Left ventricle myocardium inferior (tissue), 1 donor: ENCODE measurements around the gene SERPINB1. TPM values are rescaled to one million over a fixed set of nuclear protein-coding genes. Genes with fewer than 3 reads are reported as not detected.
A peak's percentile ranks its signal among the peaks of the same experiment; 100 is the strongest.

ENCODE experiments used
- DNase-seq: peaks from one replicate; pipeline ENCODE4 v3.0.0-alpha.2; 2020
- H3K27ac ChIP-seq: fragments of 200-600 bp; replicated peaks from 2 replicates; pipeline ENCODE4 v1.8.0; 2021
- H3K27me3 ChIP-seq: fragments of 200-600 bp; 2 replicates; pipeline ENCODE4 v1.8.0; 2021; ENCODE audit warnings: low read depth
- H3K36me3 ChIP-seq: fragments of 200-600 bp; 2 replicates; pipeline ENCODE4 v1.8.0; 2021
- H3K4me1 ChIP-seq: fragments of 200-600 bp; 2 replicates; pipeline ENCODE4 v1.8.0; 2021
- H3K4me3 ChIP-seq: fragments of 200-600 bp; 2 replicates; pipeline ENCODE4 v1.8.0; 2021; ENCODE audit warnings: mild to moderate bottlenecking, moderate library complexity
- H3K9me3 ChIP-seq: fragments of 200-600 bp; replicated peaks from 2 replicates; pipeline ENCODE4 v1.8.0; 2021
- intact Hi-C: fragments of 100-400 bp; cut with micrococcal nuclease; formaldehyde crosslinking; loops from one replicate; pipeline ENCODE4 v1.11.0; 2022
- total RNA-seq: library from RNA; stranded (reverse); fragmentation: NEBNext Ultra II Directional; extraction: Animal tissue kit (Norgen Biotek cat#: 25700); gene quantifications from one replicate; pipeline ENCODE4 v1.2.1, GENCODE V29; 2021
- TF ChIP-seq, protein P1 (sequence below): fragments of 200-600 bp; IDR thresholded peaks from 2 replicates; pipeline ENCODE4 v1.8.0; 2021; ENCODE audit warnings: antibody characterized with exemption, mild to moderate bottlenecking, borderline replicate concordance
- donor health status: DM: no; HTN: yes; CAD: no; lungs with severe emphysema.

Gene SERPINB1
- total RNA-seq, 1 donor from 2014 or later = 23.4 TPM

DNA sequence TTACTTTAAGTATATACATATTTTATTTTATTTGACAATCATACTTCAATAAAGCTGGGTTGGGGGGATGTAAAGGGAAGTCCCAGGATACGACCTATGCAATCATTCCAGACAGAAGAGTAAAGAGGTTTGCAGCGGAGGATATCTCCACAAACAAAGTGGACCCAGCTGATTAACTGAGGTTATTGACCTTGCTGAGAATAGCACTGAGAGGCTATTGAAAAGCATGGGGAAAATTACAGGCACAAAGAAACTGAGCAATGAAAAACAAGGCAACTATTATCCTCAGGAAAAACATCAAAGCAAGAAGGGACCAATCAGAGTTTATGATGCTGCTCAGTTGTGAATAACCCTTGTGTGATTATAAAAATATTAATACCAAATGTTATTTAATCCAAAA, 32.6 kb downstream of the SERPINB1 start:
- DNase-seq = no peak
- Histone ChIP-seq H3K27me3 (no peaks in the 10 kb centered on the region), H3K27ac (no peak overlapping the region), H3K36me3 (no peaks in the 10 kb centered on the region), H3K4me3 (no peak overlapping the region), H3K9me3 (no peaks in the 10 kb centered on the region), H3K4me1 (peaks cover 42% of the 10 kb centered on the region)
- intact Hi-C loops = no loop called here
- TF ChIP-seq, protein P1, sequence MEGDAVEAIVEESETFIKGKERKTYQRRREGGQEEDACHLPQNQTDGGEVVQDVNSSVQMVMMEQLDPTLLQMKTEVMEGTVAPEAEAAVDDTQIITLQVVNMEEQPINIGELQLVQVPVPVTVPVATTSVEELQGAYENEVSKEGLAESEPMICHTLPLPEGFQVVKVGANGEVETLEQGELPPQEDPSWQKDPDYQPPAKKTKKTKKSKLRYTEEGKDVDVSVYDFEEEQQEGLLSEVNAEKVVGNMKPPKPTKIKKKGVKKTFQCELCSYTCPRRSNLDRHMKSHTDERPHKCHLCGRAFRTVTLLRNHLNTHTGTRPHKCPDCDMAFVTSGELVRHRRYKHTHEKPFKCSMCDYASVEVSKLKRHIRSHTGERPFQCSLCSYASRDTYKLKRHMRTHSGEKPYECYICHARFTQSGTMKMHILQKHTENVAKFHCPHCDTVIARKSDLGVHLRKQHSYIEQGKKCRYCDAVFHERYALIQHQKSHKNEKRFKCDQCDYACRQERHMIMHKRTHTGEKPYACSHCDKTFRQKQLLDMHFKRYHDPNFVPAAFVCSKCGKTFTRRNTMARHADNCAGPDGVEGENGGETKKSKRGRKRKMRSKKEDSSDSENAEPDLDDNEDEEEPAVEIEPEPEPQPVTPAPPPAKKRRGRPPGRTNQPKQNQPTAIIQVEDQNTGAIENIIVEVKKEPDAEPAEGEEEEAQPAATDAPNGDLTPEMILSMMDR = no peak

DNA sequence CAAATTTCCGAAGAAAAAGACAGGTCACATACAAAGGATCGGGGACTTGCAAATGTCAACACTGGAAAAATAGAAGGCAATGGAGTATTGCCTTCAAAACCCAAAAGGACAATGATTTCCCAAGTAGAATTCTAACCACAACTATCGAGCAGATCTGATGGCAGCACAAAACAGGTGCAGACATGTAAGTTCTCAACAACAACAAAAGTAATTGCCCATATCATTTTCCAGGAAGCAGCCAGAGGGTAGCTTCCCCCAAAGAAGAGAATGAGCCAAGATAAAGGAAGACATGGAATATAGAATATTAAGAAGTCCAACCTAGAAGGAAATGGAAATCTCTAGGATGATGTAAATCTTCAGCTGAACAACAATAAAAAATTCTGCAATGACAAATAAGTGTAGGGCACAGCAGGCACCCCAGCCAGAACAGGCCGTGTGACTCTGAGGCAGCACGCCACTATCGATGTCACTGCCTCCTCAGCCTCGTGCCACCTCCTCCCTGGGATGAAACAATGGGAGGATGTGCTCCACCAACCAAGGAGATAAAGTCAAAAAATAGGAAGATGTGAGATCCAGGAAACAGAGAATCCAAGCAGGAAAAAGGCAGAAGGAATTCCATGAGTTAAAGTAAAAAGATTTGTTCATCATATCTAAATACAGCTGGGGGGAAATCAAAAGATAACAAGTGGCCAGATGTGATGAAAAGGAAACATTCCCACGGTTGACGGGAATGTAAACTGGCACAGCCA, 34.1 kb downstream of the SERPINB1 start:
- TF ChIP-seq, protein P1 = no peak
- no peak for DNase-seq
- H3K4me1 ChIP-seq = peaks cover 45% of the 10 kb centered on the region
- no peak overlapping the region for H3K4me3 ChIP-seq
- no peaks in the 10 kb centered on the region for H3K36me3 ChIP-seq
- peak overlapping the region; percentile 42 for H3K27ac ChIP-seq
- H3K9me3 ChIP-seq = no peaks in the 10 kb centered on the region
- intact Hi-C loops = no loop called here
- no peaks in the 10 kb centered on the region for H3K27me3 ChIP-seq

DNA sequence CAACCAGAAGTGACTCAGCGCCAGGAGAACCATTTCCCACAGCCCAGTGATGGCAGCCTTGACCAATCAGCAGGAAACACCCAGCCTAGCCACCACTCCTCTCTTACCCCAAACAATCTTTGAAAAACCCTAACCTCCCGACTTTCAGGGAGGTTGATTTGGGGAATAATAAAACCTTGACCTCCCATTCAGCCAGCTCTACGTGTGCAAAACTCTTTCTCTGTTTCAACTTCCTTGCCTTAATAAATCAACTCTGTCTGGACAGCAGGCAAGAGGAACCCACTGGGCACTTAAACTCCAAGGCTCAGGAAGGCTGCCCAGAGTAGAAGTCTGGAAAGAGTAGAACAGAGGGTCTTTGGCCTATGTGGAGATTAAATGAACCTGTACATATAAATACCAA, 35.0 kb downstream of the SERPINB1 start:
- TF ChIP-seq, protein P1 = no peak
- no peak overlapping the region for H3K4me3 ChIP-seq
- intact Hi-C loops = no loop called here
- no peaks in the 10 kb centered on the region for H3K27me3 ChIP-seq
- H3K36me3 ChIP-seq = no peaks in the 10 kb centered on the region
- H3K9me3 ChIP-seq = no peaks in the 10 kb centered on the region
- DNase-seq = no peak
- H3K27ac ChIP-seq = peak overlapping the region; percentile 42
- peaks cover 45% of the 10 kb centered on the region for H3K4me1 ChIP-seq

DNA sequence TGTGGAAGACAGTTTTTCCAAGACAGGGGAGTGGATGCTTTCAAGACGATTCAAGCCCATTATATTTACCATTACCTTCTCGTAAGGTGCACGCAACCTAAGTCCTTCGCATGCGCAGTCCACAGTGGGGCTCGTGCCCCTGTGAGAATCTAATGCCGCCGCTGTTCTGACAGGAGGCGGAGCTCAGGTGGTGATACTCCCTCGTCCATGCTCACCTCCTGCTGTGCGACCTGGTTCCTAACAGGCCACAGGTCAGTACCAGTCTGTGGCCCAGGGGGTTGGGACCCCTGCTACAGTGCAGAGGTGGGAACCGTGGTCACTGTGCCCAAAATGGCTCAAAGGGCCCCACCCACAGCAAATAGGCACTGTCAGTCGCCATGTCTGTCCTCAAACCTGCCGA, 36.6 kb downstream of the SERPINB1 start:
- Histone ChIP-seq H3K36me3 (no peaks in the 10 kb centered on the region), H3K27me3 (no peaks in the 10 kb centered on the region), H3K27ac (no peak overlapping the region), H3K4me3 (no peak overlapping the region), H3K9me3 (no peaks in the 10 kb centered on the region), H3K4me1 (peaks cover 56% of the 10 kb centered on the region)
- TF ChIP-seq, protein P1 = no peak
- intact Hi-C loops = no loop called here
- no peak for DNase-seq

DNA sequence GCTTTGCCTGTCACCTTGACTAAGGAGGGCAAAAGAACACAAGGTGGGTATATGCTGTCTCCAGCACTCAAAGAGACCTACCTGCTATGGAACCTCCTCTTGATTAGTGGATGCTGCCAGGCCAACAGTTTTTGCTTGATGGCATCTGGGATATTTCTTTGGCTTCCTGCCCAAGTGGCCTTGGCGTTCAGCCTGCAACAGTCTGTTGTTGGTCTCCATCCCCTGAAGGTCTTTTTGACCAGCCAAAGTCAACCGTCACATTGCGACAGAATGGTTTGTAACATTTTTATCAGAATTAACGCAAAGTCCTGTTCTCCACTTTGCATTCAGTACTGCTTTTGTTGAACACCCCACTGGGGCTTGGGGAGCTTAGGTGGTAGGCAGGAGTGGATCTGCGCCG, 37.1 kb downstream of the SERPINB1 start:
- DNase-seq = no peak
- Histone ChIP-seq H3K27ac (no peak overlapping the region), H3K27me3 (no peaks in the 10 kb centered on the region), H3K4me1 (peaks cover 58% of the 10 kb centered on the region), H3K36me3 (no peaks in the 10 kb centered on the region), H3K9me3 (no peaks in the 10 kb centered on the region), H3K4me3 (no peak overlapping the region)
- TF ChIP-seq, protein P1 = no peak
- intact Hi-C loops = no loop called here
